WERI-Rb-1 (cell line): ENCODE results near the gene HSFX3.
"Not testable (repeated sequence)": the region's sequence is repeated elsewhere in the genome, so short reads cannot be mapped to it uniquely, and the experiment has no call there.

Source experiments
- DNase-seq: peaks from one replicate; pipeline ENCODE4 v3.0.0-alpha.2; 2020
- H3K27ac ChIP-seq: fragments of 250-450 bp; sonication (Bioruptor Pico); 2 replicates; pipeline ENCODE4 v1.5.1; 2020; ENCODE audit warnings: mild to moderate bottlenecking, moderate library complexity
- H3K27me3 ChIP-seq: fragments of 250-450 bp; sonication (Bioruptor Pico); 2 replicates; pipeline ENCODE4 v1.5.1; 2021; ENCODE audit warnings: mild to moderate bottlenecking, low read depth, moderate library complexity; ENCODE audit not compliant: insufficient read depth, severe bottlenecking
- H3K36me3 ChIP-seq: fragments of 250-450 bp; sonication (Bioruptor Pico); 2 replicates; pipeline ENCODE4 v1.5.1; 2020; ENCODE audit warnings: mild to moderate bottlenecking, moderate library complexity
- H3K4me3 ChIP-seq: 2 replicates; pipeline ENCODE4 v1.5.1; 2011; ENCODE audit warnings: low read depth, mild to moderate bottlenecking, control low read depth, low read length
- H3K9me3 ChIP-seq: fragments of 250-450 bp; sonication (Bioruptor Pico); 2 replicates; pipeline ENCODE4 v1.5.1; 2021; ENCODE audit warnings: mild to moderate bottlenecking, moderate library complexity; ENCODE audit not compliant: severe bottlenecking
- CTCF ChIP-seq: IDR thresholded peaks from 2 replicates; pipeline ENCODE4 v1.5.1; 2011; ENCODE audit warnings: low read depth, mild to moderate bottlenecking, control low read depth, inconsistent platforms, low read length

Gene HSFX3

GRCh38 chrX:149549701-149550100 lies at the start of gene HSFX3:
HSFX3 (minus strand) TSS chrX:149549924; CDS start chrX:149549852, 72 bp downstream.
- not testable (repeated sequence) for H3K27ac ChIP-seq, H3K27me3 ChIP-seq, H3K9me3 ChIP-seq, H3K4me3 ChIP-seq, DNase-seq, H3K36me3 ChIP-seq

GRCh38 chrX:149598603-149599002 lies 48.9 kb upstream of the HSFX3 start:
- DNase-seq = peak; percentile 54
- 0 out of 2 replicates have a peak, but pooled peaks have one; percentile 20 for TF ChIP-seq CTCF
- not testable (repeated sequence) for H3K4me3 ChIP-seq, H3K27ac ChIP-seq, H3K27me3 ChIP-seq, H3K9me3 ChIP-seq, H3K36me3 ChIP-seq

GRCh38 chrX:149595943-149596342 lies 46.2 kb upstream of the HSFX3 start:
- DNase-seq, H3K36me3 ChIP-seq, H3K9me3 ChIP-seq, H3K27me3 ChIP-seq, H3K27ac ChIP-seq, H3K4me3 ChIP-seq: not testable (repeated sequence)

- H3K4me3 ChIP-seq, H3K27ac ChIP-seq, H3K9me3 ChIP-seq, DNase-seq, H3K27me3 ChIP-seq, H3K36me3 ChIP-seq: not testable (repeated sequence)
Measured at GRCh38 chrX:149595214-149595613, 45.5 kb upstream of the HSFX3 start, which contains the start of gene HSFX2. HSFX2 (minus strand) TSS chrX:149595314; CDS start chrX:149594700, 614 bp downstream.

GRCh38 chrX:149590993-149591392 lies 41.3 kb upstream of the HSFX3 start:
- DNase-seq, H3K36me3 ChIP-seq, H3K27me3 ChIP-seq, H3K9me3 ChIP-seq, H3K4me3 ChIP-seq, H3K27ac ChIP-seq: not testable (repeated sequence)

GRCh38 chrX:149587359-149587758 lies 37.6 kb upstream of the HSFX3 start, which contains the start of gene MAGEA9B:
MAGEA9B (minus strand) TSS chrX:149587459; CDS start chrX:149583179, 4,280 bp downstream.
- not testable (repeated sequence) for H3K9me3 ChIP-seq, H3K4me3 ChIP-seq, DNase-seq, H3K27me3 ChIP-seq, H3K36me3 ChIP-seq, H3K27ac ChIP-seq

GRCh38 chrX:149585631-149586030 lies 35.9 kb upstream of the HSFX3 start:
- H3K27me3 ChIP-seq, H3K36me3 ChIP-seq, H3K27ac ChIP-seq, DNase-seq, H3K4me3 ChIP-seq, H3K9me3 ChIP-seq: not testable (repeated sequence)

GRCh38 chrX:149573456-149573855 lies 23.7 kb upstream of the HSFX3 start:
- not testable (repeated sequence) for H3K9me3 ChIP-seq, H3K27ac ChIP-seq, H3K4me3 ChIP-seq, DNase-seq, H3K36me3 ChIP-seq
- peaks cover 23% of the 10 kb centered on the region for H3K27me3 ChIP-seq

GRCh38 chrX:149572743-149573142 lies 23.0 kb upstream of the HSFX3 start:
- no peak overlapping the region for H3K4me3 ChIP-seq
- H3K27ac ChIP-seq = no peak overlapping the region
- no peaks in the 10 kb centered on the region for H3K36me3 ChIP-seq
- no peak for DNase-seq
- no peaks in the 10 kb centered on the region for H3K9me3 ChIP-seq
- peaks cover 26% of the 10 kb centered on the region for H3K27me3 ChIP-seq
- no peak for TF ChIP-seq CTCF
